K562 (cell line): ENCODE measurements around the gene TCF12.

Experiments used
- CBX5 ChIP-seq: IDR thresholded peaks from 2 replicates; pipeline ENCODE4 v1.6.1; 2014; ENCODE audit warnings: low read depth, borderline replicate concordance
- CTCF ChIP-seq, 3 experiments: IDR thresholded peaks in 2 of 3; conservative IDR thresholded peaks in 1 of 3; 2 replicates each; pipeline ENCODE4 v1.5.1; 2011 to 2012; ENCODE audit warnings: low read length in 3 of 3, mild to moderate bottlenecking in 3 of 3, control low read depth in 2 of 3, improper control_type of control experiment in 1 of 3, inconsistent platforms in 1 of 3, low read depth in 1 of 3, mixed read lengths in 1 of 3, moderate library complexity in 1 of 3; ENCODE audit not compliant: insufficient read depth in 2 of 3
- DPF2 ChIP-seq: fragments of 450-650 bp; IDR thresholded peaks from 2 replicates; pipeline ENCODE4 v1.6.1; 2016
- EZH2 ChIP-seq: IDR thresholded peaks from 2 replicates; pipeline ENCODE4 v1.6.1; 2012; ENCODE audit warnings: low read depth, mild to moderate bottlenecking, inconsistent platforms, low read length, borderline replicate concordance
- KDM1A ChIP-seq, 2 experiments: fragments of 450-650 bp; IDR thresholded peaks; 2 replicates each; pipeline ENCODE4 v1.6.1; 2016; ENCODE audit warnings: mild to moderate bottlenecking in 2 of 2
- MYNN ChIP-seq, 2 experiments: sonication (generic); formaldehyde crosslinking in 1 of 2; IDR thresholded peaks; 2 replicates each; pipeline versions ENCODE4 v1.5.0 to v1.6.1; 2016 to 2020; ENCODE audit warnings: antibody characterized with exemption in 1 of 2, missing genetic modification reagents in 1 of 2
- PRDM10 ChIP-seq: fragments of 450-650 bp; IDR thresholded peaks from 2 replicates; pipeline ENCODE4 v1.6.1; 2018; ENCODE audit not compliant: partially characterized antibody
- SIN3A ChIP-seq, 2 experiments: fragments of 150-350 bp in 1 of 2; IDR thresholded peaks; 2 replicates each; pipeline ENCODE4 v1.6.1; 2011 to 2016; ENCODE audit warnings: borderline replicate concordance in 2 of 2, low read depth in 2 of 2, low read length in 2 of 2, mild to moderate bottlenecking in 2 of 2, moderate library complexity in 2 of 2; ENCODE audit not compliant: control insufficient read depth in 1 of 2
- SMARCC2 ChIP-seq: fragments of 450-650 bp; IDR thresholded peaks from 2 replicates; pipeline ENCODE4 v1.6.1; 2017; ENCODE audit warnings: antibody characterized with exemption, moderate library complexity, mild to moderate bottlenecking, low read depth
- ZBTB2 ChIP-seq: fragments of 450-650 bp; IDR thresholded peaks from 2 replicates; pipeline ENCODE4 v1.6.1; 2016; ENCODE audit warnings: antibody characterized with exemption
- ZNF445 ChIP-seq: fragments of 250-450 bp; sonication (Bioruptor Pico); IDR thresholded peaks from 2 replicates; pipeline ENCODE4 v1.4.0; 2020; ENCODE audit warnings: low read depth, mild to moderate bottlenecking, moderate library complexity
- TF ChIP-seq, protein P1 (sequence below): IDR thresholded peaks from 2 replicates; pipeline ENCODE4 v1.6.1; 2016; ENCODE audit warnings: missing genetic modification characterization, missing compliant biosample characterization
- TF ChIP-seq, protein P2 (sequence below): sonication (generic); formaldehyde crosslinking; IDR thresholded peaks from 2 replicates; pipeline ENCODE4 v1.8.1; 2023; ENCODE audit warnings: mild to moderate bottlenecking, missing genetic modification reagents, moderate library complexity

DNA sequence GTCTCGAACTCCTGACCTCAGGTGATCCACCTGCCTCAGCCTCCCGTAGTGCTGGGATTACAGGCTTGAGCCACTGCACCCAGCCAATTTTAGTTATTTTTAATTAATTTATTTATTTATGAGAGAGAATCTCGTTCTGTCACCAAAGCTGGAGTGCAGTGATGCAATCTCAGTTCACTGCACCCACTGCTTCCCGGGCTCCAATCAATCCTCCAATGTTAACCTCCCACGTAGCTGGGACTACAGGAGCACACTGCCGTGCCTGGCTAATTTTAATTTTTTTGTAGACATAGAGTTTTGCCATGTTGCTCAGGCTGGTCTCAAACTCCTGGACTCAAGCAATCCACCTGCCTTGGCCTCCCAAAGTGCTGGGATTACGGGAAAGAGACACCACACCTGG, 137.9 kb downstream of the TCF12 start:
- no peak for TF ChIP-seq ZBTB2
- TF ChIP-seq ZNF445: no peak
- TF ChIP-seq SIN3A (IDR thresholded peaks at IDR 0.05; ENCODE audit: borderline replicate concordance in 2 of 2, control insufficient read depth in 1 of 2, low read depth in 2 of 2, low read length in 2 of 2): no peak
- no peak for TF ChIP-seq KDM1A (IDR thresholded peaks at IDR 0.05)
- no peak for TF ChIP-seq CTCF (IDR thresholded peaks at IDR 0.05 in 2 of 3, conservative IDR thresholded peaks at IDR 0.05 in 1 of 3; ENCODE audit: insufficient read depth in 2 of 3, low read depth in 1 of 3, low read length in 3 of 3)
- no peak for TF ChIP-seq DPF2
- no peak for TF ChIP-seq EZH2
- TF ChIP-seq, protein P1, sequence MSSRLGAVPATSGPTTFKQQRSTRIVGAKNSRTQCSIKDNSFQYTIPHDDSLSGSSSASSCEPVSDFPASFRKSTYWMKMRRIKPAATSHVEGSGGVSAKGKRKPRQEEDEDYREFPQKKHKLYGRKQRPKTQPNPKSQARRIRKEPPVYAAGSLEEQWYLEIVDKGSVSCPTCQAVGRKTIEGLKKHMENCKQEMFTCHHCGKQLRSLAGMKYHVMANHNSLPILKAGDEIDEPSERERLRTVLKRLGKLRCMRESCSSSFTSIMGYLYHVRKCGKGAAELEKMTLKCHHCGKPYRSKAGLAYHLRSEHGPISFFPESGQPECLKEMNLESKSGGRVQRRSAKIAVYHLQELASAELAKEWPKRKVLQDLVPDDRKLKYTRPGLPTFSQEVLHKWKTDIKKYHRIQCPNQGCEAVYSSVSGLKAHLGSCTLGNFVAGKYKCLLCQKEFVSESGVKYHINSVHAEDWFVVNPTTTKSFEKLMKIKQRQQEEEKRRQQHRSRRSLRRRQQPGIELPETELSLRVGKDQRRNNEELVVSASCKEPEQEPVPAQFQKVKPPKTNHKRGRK (tag): no peak
- TF ChIP-seq MYNN (IDR thresholded peaks at IDR 0.05): no peak
- TF ChIP-seq MYNN (CRISPR knock-in tag; IDR thresholded peaks at IDR 0.05): no peak
- TF ChIP-seq CBX5: no peak
- TF ChIP-seq SMARCC2: no peak
- TF ChIP-seq, protein P2, sequence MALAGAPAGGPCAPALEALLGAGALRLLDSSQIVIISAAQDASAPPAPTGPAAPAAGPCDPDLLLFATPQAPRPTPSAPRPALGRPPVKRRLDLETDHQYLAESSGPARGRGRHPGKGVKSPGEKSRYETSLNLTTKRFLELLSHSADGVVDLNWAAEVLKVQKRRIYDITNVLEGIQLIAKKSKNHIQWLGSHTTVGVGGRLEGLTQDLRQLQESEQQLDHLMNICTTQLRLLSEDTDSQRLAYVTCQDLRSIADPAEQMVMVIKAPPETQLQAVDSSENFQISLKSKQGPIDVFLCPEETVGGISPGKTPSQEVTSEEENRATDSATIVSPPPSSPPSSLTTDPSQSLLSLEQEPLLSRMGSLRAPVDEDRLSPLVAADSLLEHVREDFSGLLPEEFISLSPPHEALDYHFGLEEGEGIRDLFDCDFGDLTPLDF: no peak
- TF ChIP-seq PRDM10: no peak
